Fibroblast of skin of right quadriceps (primary cell): Measurements from ENCODE around the gene FARSA.
A peak's percentile ranks its signal among the peaks of the same experiment; 100 is the strongest.
"Not testable (repeated sequence)": the region's sequence is repeated elsewhere in the genome, so short reads cannot be mapped to it uniquely, and the experiment has no call there.

Source experiments
- DNase-seq: peaks from one replicate; pipeline ENCODE4 v3.0.0-alpha.2; 2013

The FARSA gene

GRCh38 chr19:12937093-12937926, 3.8 kb upstream of the FARSA start:
- peak; percentile 37 for DNase-seq

GRCh38 chr19:12936582-12936981, 3.1 kb upstream of the FARSA start:
- DNase-seq = no peak

- DNase-seq = no peak
Measured at GRCh38 chr19:12935071-12935470, 1.6 kb upstream of the FARSA start.

- DNase-seq = no peak
Measured at GRCh38 chr19:12932392-12933286, 872 bp downstream of the FARSA start.

GRCh38 chr19:12930002-12930645, 3.4 kb downstream of the FARSA start:
- no peak for DNase-seq

GRCh38 chr19:12924621-12925310, 8.7 kb downstream of the FARSA start:
- no peak for DNase-seq

GRCh38 chr19:12922959-12923358, 10.6 kb downstream of the FARSA start:
- DNase-seq = no peak

- no peak for DNase-seq
Measured at GRCh38 chr19:12921047-12921446, 12.5 kb downstream of the FARSA start.

GRCh38 chr19:12918253-12918652, 15.3 kb downstream of the FARSA start:
- no peak for DNase-seq

- not testable (repeated sequence) for DNase-seq
Measured at GRCh38 chr19:12915860-12916259, 17.7 kb downstream of the FARSA start.

- peak; percentile 34 for DNase-seq
Measured at GRCh38 chr19:12913851-12914690, 19.4 kb downstream of the FARSA start.

- DNase-seq = peak; percentile 76
Measured at GRCh38 chr19:12913011-12913561, 20.4 kb downstream of the FARSA start.

- DNase-seq = no peak
Measured at GRCh38 chr19:12912571-12912970, 20.9 kb downstream of the FARSA start.

- no peak for DNase-seq
Measured at GRCh38 chr19:12907166-12907565, 26.3 kb downstream of the FARSA start.

- DNase-seq = no peak
Measured at GRCh38 chr19:12899891-12900518, 33.5 kb downstream of the FARSA start.

GRCh38 chr19:12896460-12896859, 37.1 kb downstream of the FARSA start:
- no peak for DNase-seq

GRCh38 chr19:12893582-12893981, 39.9 kb downstream of the FARSA start:
- no peak for DNase-seq

GRCh38 chr19:12891553-12892021, 41.9 kb downstream of the FARSA start:
- no peak for DNase-seq

- DNase-seq = peak; percentile 98
Measured at GRCh38 chr19:12890787-12891552, 42.5 kb downstream of the FARSA start, which contains the start of gene GCDH. TSS of gene GCDH (plus strand) at chr19:12891160. CDS start at chr19:12891305, 145 bp downstream.

- not testable (repeated sequence) for DNase-seq
Measured at GRCh38 chr19:12890299-12890786, 43.2 kb downstream of the FARSA start.
